Duodenal mucosa (tissue), 2 donors: Measurements from ENCODE around the gene MAST4.

Source experiments
- H3K27ac ChIP-seq: one replicate; pipeline ENCODE4 v1.7.0; 2013; ENCODE audit warnings: low read depth, low read length
- H3K27me3 ChIP-seq, 2 donors: one replicate each; pipeline ENCODE4 v1.7.0; 2013; ENCODE audit warnings: low read length in 2 of 2, control low read depth in 1 of 2; ENCODE audit not compliant: insufficient read depth in 2 of 2, control insufficient read depth in 1 of 2
- H3K36me3 ChIP-seq, 2 donors: one replicate each; pipeline ENCODE4 v1.7.0; 2013; ENCODE audit warnings: low read length in 2 of 2, control low read depth in 1 of 2; ENCODE audit not compliant: insufficient read depth in 2 of 2, control insufficient read depth in 1 of 2
- H3K4me1 ChIP-seq, 2 donors: one replicate each; pipeline ENCODE4 v1.7.0; 2013; ENCODE audit warnings: low read length in 2 of 2, control low read depth in 1 of 2; ENCODE audit not compliant: insufficient read depth in 2 of 2, control insufficient read depth in 1 of 2
- H3K4me3 ChIP-seq, 2 donors: one replicate each; pipeline ENCODE4 v1.7.0; 2013; ENCODE audit warnings: low read length in 2 of 2, low read depth in 1 of 2
- H3K9ac ChIP-seq, 2 donors: one replicate each; pipeline ENCODE4 v1.7.0; 2013; ENCODE audit warnings: low read length in 2 of 2, low read depth in 1 of 2
- H3K9me3 ChIP-seq, 2 donors: one replicate each; pipeline ENCODE4 v1.7.0; 2013; ENCODE audit warnings: low read length in 2 of 2, control low read depth in 1 of 2; ENCODE audit not compliant: control insufficient read depth in 1 of 2

The MAST4 gene

DNA sequence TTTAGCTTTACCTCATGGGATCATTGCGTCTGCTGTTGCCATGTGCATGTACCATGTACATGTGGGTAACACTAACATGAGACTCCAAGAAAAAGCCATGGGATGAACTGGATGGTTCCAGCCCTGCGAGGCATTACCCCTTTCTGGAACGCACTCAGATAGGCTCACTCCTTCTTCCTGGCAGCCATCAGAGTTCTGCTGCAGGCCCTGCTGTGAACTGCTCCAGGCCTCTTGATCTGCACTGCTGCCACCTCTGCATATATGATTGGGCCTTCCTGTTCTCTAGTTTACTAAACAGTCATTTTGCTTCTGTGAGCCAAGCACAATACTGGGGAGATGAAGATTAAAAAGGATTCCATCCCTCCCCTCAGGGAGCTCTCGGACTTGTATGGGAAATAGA is 379.9 kb downstream of the MAST4 start:
- no peaks in the 10 kb centered on the region for H3K4me1 ChIP-seq
- H3K27ac ChIP-seq: no peak overlapping the region
- H3K9me3 ChIP-seq: no peaks in the 10 kb centered on the region
- H3K4me3 ChIP-seq: no peak overlapping the region
- H3K27me3 ChIP-seq: no peaks in the 10 kb centered on the region
- no peak overlapping the region for H3K9ac ChIP-seq
- H3K36me3 ChIP-seq: no peaks in the 10 kb centered on the region

GRCh38 chr5:66979738-66980137 is 383.5 kb downstream of the MAST4 start:
- Histone ChIP-seq H3K9ac (no peak overlapping the region), H3K27me3 (no peaks in the 10 kb centered on the region)

GRCh38 chr5:66981266-66982055 is 385.3 kb downstream of the MAST4 start:
- peaks cover 0 to 16% of the 10 kb centered on the region in 2 donors for H3K4me1 ChIP-seq
- no peaks in the 10 kb centered on the region for H3K27me3 ChIP-seq
- H3K9ac ChIP-seq: no peak overlapping the region
- H3K27ac ChIP-seq: no peak overlapping the region
- no peaks in the 10 kb centered on the region for H3K9me3 ChIP-seq
- no peak overlapping the region for H3K4me3 ChIP-seq
- no peaks in the 10 kb centered on the region for H3K36me3 ChIP-seq

More at GRCh38 chr5:66979738-66980137, 383.5 kb downstream of the MAST4 start:
- Histone ChIP-seq H3K9me3 (no peaks in the 10 kb centered on the region), H3K27ac (no peak overlapping the region), H3K4me3 (no peak overlapping the region), H3K36me3 (no peaks in the 10 kb centered on the region), H3K4me1 (peaks cover 0 to under 1% of the 10 kb centered on the region in 2 donors)

DNA sequence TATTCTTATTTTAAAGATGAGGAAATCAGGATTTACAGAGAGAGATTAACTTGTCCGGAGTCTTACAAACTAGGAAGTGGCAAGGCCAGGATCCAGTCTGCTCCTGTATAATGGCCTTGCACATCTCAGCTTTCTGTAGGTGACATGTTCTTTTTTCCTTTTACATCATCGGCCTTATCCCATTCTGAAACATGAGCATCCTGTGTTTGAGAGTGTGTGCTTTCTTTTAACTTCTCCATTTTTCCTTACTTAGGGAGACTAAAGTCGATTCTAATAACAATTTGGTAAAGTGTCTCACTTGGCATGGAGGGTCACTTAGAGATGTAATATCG is 385.8 kb downstream of the MAST4 start:
- no peak overlapping the region for H3K27ac ChIP-seq
- peaks cover 0 to 16% of the 10 kb centered on the region in 2 donors for H3K4me1 ChIP-seq
- H3K9ac ChIP-seq: no peak overlapping the region
- H3K36me3 ChIP-seq: no peaks in the 10 kb centered on the region
- H3K9me3 ChIP-seq: no peaks in the 10 kb centered on the region
- H3K27me3 ChIP-seq: no peaks in the 10 kb centered on the region
- H3K4me3 ChIP-seq: no peak overlapping the region

- no peaks in the 10 kb centered on the region for H3K9me3 ChIP-seq
- H3K27me3 ChIP-seq: no peaks in the 10 kb centered on the region
- H3K9ac ChIP-seq: no peak overlapping the region
- H3K36me3 ChIP-seq: no peaks in the 10 kb centered on the region
- no peak overlapping the region for H3K4me3 ChIP-seq
- peaks cover 0 to 16% of the 10 kb centered on the region in 2 donors for H3K4me1 ChIP-seq
- no peak overlapping the region for H3K27ac ChIP-seq
Observed at GRCh38 chr5:66982470-66982869, 386.3 kb downstream of the MAST4 start.

GRCh38 chr5:66985417-66985816 is 389.2 kb downstream of the MAST4 start:
- Histone ChIP-seq H3K4me1 (peaks cover 0 to 16% of the 10 kb centered on the region in 2 donors), H3K9me3 (no peaks in the 10 kb centered on the region), H3K27ac (no peak overlapping the region), H3K36me3 (no peaks in the 10 kb centered on the region), H3K4me3 (no peak overlapping the region), H3K27me3 (no peaks in the 10 kb centered on the region), H3K9ac (no peak overlapping the region)

GRCh38 chr5:66986009-66986408 is 389.8 kb downstream of the MAST4 start:
- Histone ChIP-seq H3K4me1 (peaks cover 0 to 16% of the 10 kb centered on the region in 2 donors), H3K4me3 (no peak overlapping the region), H3K27me3 (no peaks in the 10 kb centered on the region), H3K9ac (no peak overlapping the region), H3K9me3 (no peaks in the 10 kb centered on the region), H3K27ac (no peak overlapping the region), H3K36me3 (no peaks in the 10 kb centered on the region)

DNA sequence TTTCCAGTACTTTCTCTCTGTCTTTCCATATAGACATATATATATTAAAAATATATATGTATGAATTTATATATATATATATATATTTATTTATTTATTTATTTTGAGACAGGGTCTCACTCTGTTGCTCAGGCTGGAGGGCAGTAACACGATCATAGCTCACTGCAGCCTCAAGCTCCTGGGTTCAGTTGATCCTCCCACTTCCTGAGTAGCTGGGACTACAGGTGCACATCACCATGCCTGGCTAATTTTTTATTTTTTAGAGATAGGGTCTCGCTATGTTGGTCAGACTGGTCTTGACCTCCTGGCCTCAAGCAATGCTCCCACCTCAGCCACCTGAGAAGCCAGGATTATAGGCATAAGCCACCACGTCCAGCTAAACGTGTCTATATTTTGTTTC is 390.3 kb downstream of the MAST4 start:
- Histone ChIP-seq H3K27ac (no peak overlapping the region), H3K4me3 (no peak overlapping the region), H3K36me3 (no peaks in the 10 kb centered on the region), H3K9ac (no peak overlapping the region), H3K9me3 (no peaks in the 10 kb centered on the region), H3K27me3 (no peaks in the 10 kb centered on the region), H3K4me1 (peaks cover 0 to 16% of the 10 kb centered on the region in 2 donors)

GRCh38 chr5:66987126-66987525 is 390.9 kb downstream of the MAST4 start:
- no peaks in the 10 kb centered on the region for H3K9me3 ChIP-seq
- H3K4me1 ChIP-seq: peaks cover 0 to 16% of the 10 kb centered on the region in 2 donors
- H3K27me3 ChIP-seq: no peaks in the 10 kb centered on the region
- H3K9ac ChIP-seq: no peak overlapping the region
- H3K27ac ChIP-seq: no peak overlapping the region
- H3K36me3 ChIP-seq: no peaks in the 10 kb centered on the region
- no peak overlapping the region for H3K4me3 ChIP-seq

DNA sequence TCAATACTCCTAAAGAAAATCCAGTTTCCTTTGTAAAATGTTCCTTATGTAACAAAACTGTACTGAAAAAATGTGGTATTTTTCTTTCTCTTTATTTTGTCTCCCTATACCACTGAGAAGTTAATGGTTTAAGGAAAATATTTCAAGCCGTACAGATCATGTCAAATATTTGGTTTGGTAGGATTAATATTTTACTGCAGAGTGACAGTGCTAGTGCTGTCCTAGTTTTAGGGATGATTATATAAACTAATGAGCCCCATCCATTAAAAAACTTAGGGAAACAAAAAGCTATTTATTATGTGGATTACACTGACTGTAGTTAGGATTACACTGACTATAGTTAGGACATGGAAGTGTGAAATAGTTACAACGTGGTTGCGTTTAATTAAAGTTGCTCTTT is 391.3 kb downstream of the MAST4 start:
- Histone ChIP-seq H3K27me3 (no peaks in the 10 kb centered on the region), H3K4me3 (no peak overlapping the region), H3K36me3 (no peaks in the 10 kb centered on the region), H3K9me3 (no peaks in the 10 kb centered on the region), H3K4me1 (peaks cover 0 to 16% of the 10 kb centered on the region in 2 donors), H3K27ac (no peak overlapping the region), H3K9ac (no peak overlapping the region)
